H9 (cell line): ENCODE data around the gene SIGLEC10. TPM values are rescaled to one million over a fixed set of nuclear protein-coding genes. Genes with fewer than 3 reads are reported as not detected.

ENCODE experiments used
- DNase-seq: peaks from one replicate; pipeline ENCODE4 v3.0.0-alpha.2; 2017
- H2AFZ ChIP-seq: one replicate; pipeline ENCODE4 v1.6.1; 2013; ENCODE audit warnings: mild to moderate bottlenecking, low read length, control low read depth, moderate library complexity
- H2AK5ac ChIP-seq: 2 replicates; pipeline ENCODE4 v1.6.1; 2013; ENCODE audit warnings: low read length, control low read depth, mixed read lengths; ENCODE audit not compliant: insufficient read length
- H2BK120ac ChIP-seq: one replicate; pipeline ENCODE4 v1.6.1; 2013; ENCODE audit warnings: low read depth, mild to moderate bottlenecking, low read length, control low read depth, inconsistent platforms; ENCODE audit not compliant: poor library complexity, severe bottlenecking
- H2BK12ac ChIP-seq: 2 replicates; pipeline ENCODE4 v1.6.1; 2013; ENCODE audit warnings: low read length, control low read depth, mixed read lengths, low read depth; ENCODE audit not compliant: insufficient read length
- H2BK15ac ChIP-seq: 2 replicates; pipeline ENCODE4 v1.6.1; 2013; ENCODE audit warnings: low read depth, low read length, control low read depth
- H2BK20ac ChIP-seq: one replicate; pipeline ENCODE4 v1.6.1; 2013; ENCODE audit warnings: low read depth, mild to moderate bottlenecking, low read length, control low read depth, inconsistent platforms; ENCODE audit not compliant: poor library complexity, severe bottlenecking
- H2BK5ac ChIP-seq: 2 replicates; pipeline ENCODE4 v1.6.1; 2013; ENCODE audit warnings: low read length, control low read depth, mixed read lengths; ENCODE audit not compliant: insufficient read length
- H3K14ac ChIP-seq: 2 replicates; pipeline ENCODE4 v1.6.1; 2013; ENCODE audit warnings: low read length, control low read depth; ENCODE audit not compliant: insufficient read depth
- H3K18ac ChIP-seq: 2 replicates; pipeline ENCODE4 v1.6.1; 2013; ENCODE audit warnings: low read depth, mild to moderate bottlenecking, mixed read lengths, low read length, control low read depth; ENCODE audit not compliant: insufficient read length
- H3K23ac ChIP-seq: 2 replicates; pipeline ENCODE4 v1.6.1; 2013; ENCODE audit warnings: low read length, control low read depth, mixed read lengths, low read depth; ENCODE audit not compliant: insufficient read length
- H3K23me2 ChIP-seq: 2 replicates; pipeline ENCODE4 v1.6.1; 2013; ENCODE audit warnings: low read depth, mild to moderate bottlenecking, mixed read lengths, low read length, control low read depth; ENCODE audit not compliant: insufficient read length, poor library complexity, severe bottlenecking
- H3K27ac ChIP-seq: 2 replicates; pipeline ENCODE4 v1.5.1; 2013; ENCODE audit warnings: low read length, control low read depth, mixed read lengths, low read depth; ENCODE audit not compliant: insufficient read length
- H3K27me3 ChIP-seq: 2 replicates; pipeline ENCODE4 v1.6.1; 2013; ENCODE audit warnings: low read length, control low read depth, inconsistent platforms; ENCODE audit not compliant: insufficient read depth
- H3K4ac ChIP-seq: 2 replicates; pipeline ENCODE4 v1.6.1; 2013; ENCODE audit warnings: low read depth, mild to moderate bottlenecking, control low read depth, inconsistent platforms, low read length, moderate library complexity
- H3K4me1 ChIP-seq: 2 replicates; pipeline ENCODE4 v1.6.1; 2013; ENCODE audit warnings: low read length, control low read depth, inconsistent platforms; ENCODE audit not compliant: insufficient read depth
- H3K4me2 ChIP-seq: 2 replicates; pipeline ENCODE4 v1.6.1; 2013; ENCODE audit warnings: low read length, control low read depth, mixed read lengths; ENCODE audit not compliant: insufficient read length, insufficient read depth
- H3K56ac ChIP-seq: 2 replicates; pipeline ENCODE4 v1.6.1; 2013; ENCODE audit warnings: low read depth, mild to moderate bottlenecking, mixed read lengths, low read length, control low read depth; ENCODE audit not compliant: insufficient read length
- H3K79me1 ChIP-seq: 2 replicates; pipeline ENCODE4 v1.6.1; 2013; ENCODE audit warnings: low read depth, mild to moderate bottlenecking, moderate library complexity, low read length, control low read depth, inconsistent platforms; ENCODE audit not compliant: insufficient read depth, poor library complexity, severe bottlenecking
- H3K79me2 ChIP-seq: 2 replicates; pipeline ENCODE4 v1.6.1; 2013; ENCODE audit warnings: low read length, control low read depth, inconsistent platforms; ENCODE audit not compliant: insufficient read depth
- H3K9ac ChIP-seq: 2 replicates; pipeline ENCODE4 v1.6.1; 2013; ENCODE audit warnings: low read length, control low read depth, mixed read lengths; ENCODE audit not compliant: insufficient read length; ENCODE audit errors: extremely low read depth
- H3K9me3 ChIP-seq: one replicate; pipeline ENCODE4 v1.6.1; 2013; ENCODE audit warnings: low read depth, low read length, inconsistent platforms; ENCODE audit not compliant: control insufficient read depth
- H3T11ph ChIP-seq: one replicate; pipeline ENCODE4 v1.6.1; 2013; ENCODE audit warnings: mild to moderate bottlenecking, low read length, control low read depth, inconsistent platforms
- H4K20me1 ChIP-seq: one replicate; pipeline ENCODE4 v1.6.1; 2013; ENCODE audit not compliant: control insufficient read depth, insufficient read length, insufficient read depth
- H4K5ac ChIP-seq: 2 replicates; pipeline ENCODE4 v1.6.1; 2013; ENCODE audit warnings: low read depth, mild to moderate bottlenecking, mixed read lengths, low read length, control low read depth; ENCODE audit not compliant: insufficient read length
- H4K8ac ChIP-seq: replicated peaks from 2 replicates; pipeline ENCODE4 v1.6.1; 2013; ENCODE audit warnings: low read length, control low read depth, mixed read lengths, low read depth; ENCODE audit not compliant: insufficient read length
- H4K91ac ChIP-seq: 2 replicates; pipeline ENCODE4 v1.6.1; 2013; ENCODE audit warnings: low read depth, mild to moderate bottlenecking, moderate library complexity, mixed read lengths, low read length, control low read depth; ENCODE audit not compliant: insufficient read length
- H3K27ac Mint-ChIP-seq, 3 experiments: 2 replicates in 2 of 3; 3 replicates in 1 of 3; pipeline ENCODE4 v1.8.0; 2020 to 2021; ENCODE audit warnings: mixed read lengths in 3 of 3, mild to moderate bottlenecking in 1 of 3, moderate library complexity in 1 of 3
- H3K27me3 Mint-ChIP-seq: 2 replicates; pipeline ENCODE4 v1.8.0; 2021; ENCODE audit warnings: low read depth, mild to moderate bottlenecking, moderate library complexity, mixed read lengths
- H3K36me3 Mint-ChIP-seq, 3 experiments: 2 replicates in 2 of 3; 3 replicates in 1 of 3; pipeline ENCODE4 v1.8.0; 2020 to 2021; ENCODE audit warnings: low read depth in 3 of 3, mixed read lengths in 3 of 3; ENCODE audit not compliant: insufficient read depth in 1 of 3
- H3K4me1 Mint-ChIP-seq, 2 experiments: 2 replicates each; pipeline ENCODE4 v1.8.0; 2020; ENCODE audit warnings: mixed read lengths in 2 of 2
- H3K4me3 Mint-ChIP-seq, 2 experiments: 2 replicates in 1 of 2; 3 replicates in 1 of 2; pipeline ENCODE4 v1.8.0; 2020 to 2021; ENCODE audit warnings: mild to moderate bottlenecking in 2 of 2, mixed read lengths in 2 of 2, moderate library complexity in 1 of 2
- H3K9me3 Mint-ChIP-seq, 2 experiments: 2 replicates in 1 of 2; 3 replicates in 1 of 2; pipeline ENCODE4 v1.8.0; 2020; ENCODE audit warnings: mild to moderate bottlenecking in 2 of 2, mixed read lengths in 2 of 2, moderate library complexity in 1 of 2
- CTCF ChIP-seq: fragments of 200-600 bp; sonication (generic); conservative IDR thresholded peaks from 3 replicates; pipeline ENCODE4 v1.8.0; 2021; ENCODE audit warnings: antibody characterized with exemption, mild to moderate bottlenecking
- WGBS: extraction: QIAGEN DNeasy Blood & Tissue Kit; methylation state at CpG from one replicate; pipeline ENCODE4 v1.1.7; 2013; ENCODE audit warnings: missing lambda C conversion rate, low lambda C conversion rate, mixed read lengths; ENCODE audit not compliant: insufficient read length; ENCODE audit errors: extremely low coverage; 5-methylcytosine and 5-hydroxymethylcytosine counted together
- total RNA-seq: library from RNA; stranded (reverse); gene quantifications from 2 replicates; pipeline ENCODE4 v1.2.1, GENCODE V29; 2021

The SIGLEC10 gene
- total RNA-seq, 1 experiment from 2014 or later, result not detected

GRCh38 chr19:51462276-51462675 lies 44.8 kb upstream of the SIGLEC10 start:
- DNase-seq, result no peak
- Histone ChIP-seq H3K56ac (no peak overlapping the region), H4K5ac (no peak overlapping the region), H3K79me1 (no peaks in the 10 kb centered on the region), H2BK5ac (no peak overlapping the region), H3K9me3 (no peaks in the 10 kb centered on the region), H4K91ac (no peak overlapping the region), H2BK15ac (no peak overlapping the region), H3K23ac (no peak overlapping the region), H2AFZ (no peak overlapping the region), H4K20me1 (no peaks in the 10 kb centered on the region), H3K14ac (no peak overlapping the region), H3K79me2 (no peaks in the 10 kb centered on the region), H3K27me3 (no peaks in the 10 kb centered on the region), H3K4me2 (no peak overlapping the region), H3K23me2 (no peaks in the 10 kb centered on the region), H2BK20ac (no peak overlapping the region), H3K4ac (no peak overlapping the region), H3T11ph (no peak overlapping the region), H2AK5ac (no peak overlapping the region), H3K9ac (no peak overlapping the region), H2BK12ac (no peak overlapping the region), H3K4me1 (no peaks in the 10 kb centered on the region), H3K18ac (no peak overlapping the region), H3K27ac (no peak overlapping the region), H4K8ac (no peak overlapping the region), H2BK120ac (no peak overlapping the region)
- Mint-ChIP-seq H3K27ac (no peak overlapping the region), H3K27me3 (peaks cover 46% of the 10 kb centered on the region), H3K4me1 (peaks cover 0 to 6% of the 10 kb centered on the region in 2 experiments; a peak in 2 of 4 replicates), H3K9me3 (peaks cover 0 to 86% of the 10 kb centered on the region in 2 experiments; a peak in 2 of 5 replicates), H3K36me3 (no peaks in the 10 kb centered on the region), H3K4me3 (no peak overlapping the region)
- no peak for TF ChIP-seq CTCF
- no CpG with 5 or more reads among the region's 7 CpGs for WGBS
